Gastrocnemius medialis (tissue), 4 donors: ENCODE measurements around the gene ZNF791. TPM values are rescaled to one million over a fixed set of nuclear protein-coding genes. Genes with fewer than 3 reads are reported as not detected.
"Not testable (repeated sequence)": the region's sequence is repeated elsewhere in the genome, so short reads cannot be mapped to it uniquely, and the experiment has no call there.

Experiments
- ATAC-seq, 2 donors: fragments of 150-250 bp; one replicate each; pipeline ENCODE4 v1.9.1; 2016
- DNase-seq, 2 donors: peaks; one replicate each; pipeline ENCODE4 v3.0.0-alpha.2; 2019
- H3K27ac ChIP-seq, 4 donors: fragments of 200-600 bp; sonication (generic); 1 replicate in 1 of 4; 2 replicates in 3 of 4; pipeline ENCODE4 v1.5.1; 2016 to 2018; ENCODE audit warnings: mild to moderate bottlenecking in 2 of 4, moderate library complexity in 1 of 4
- H3K27me3 ChIP-seq, 3 donors: fragments of 200-600 bp; sonication (generic) in 2 of 3; 1 replicate in 1 of 3; 2 replicates in 2 of 3; pipeline versions ENCODE4 v1.5.1 to v1.6.0; 2016 to 2019; ENCODE audit warnings: mild to moderate bottlenecking in 1 of 3, moderate library complexity in 1 of 3
- H3K36me3 ChIP-seq, 2 donors: fragments of 200-600 bp; sonication (generic) in 1 of 2; one replicate each; pipeline ENCODE4 v1.5.1; 2017 to 2018
- H3K4me1 ChIP-seq, 2 donors: fragments of 200-600 bp; sonication (generic) in 1 of 2; one replicate each; pipeline ENCODE4 v1.5.1; 2016 to 2017; ENCODE audit warnings: mild to moderate bottlenecking in 2 of 2
- H3K4me3 ChIP-seq, 4 donors: fragments of 200-600 bp; sonication (generic) in 3 of 4; 1 replicate in 1 of 4; 2 replicates in 3 of 4; pipeline ENCODE4 v1.5.1; 2016 to 2019; ENCODE audit warnings: mild to moderate bottlenecking in 2 of 4
- H3K9me3 ChIP-seq, 3 donors: fragments of 200-600 bp; sonication (generic) in 2 of 3; 1 replicate in 1 of 3; 2 replicates in 2 of 3; pipeline ENCODE4 v1.5.1; 2016 to 2019
- CTCF ChIP-seq, 5 experiments: fragments of 450-650 bp in 3 of 5; fragments of 200-600 bp in 2 of 5; sonication (generic) in 2 of 5; IDR thresholded peaks in 4 of 5; conservative IDR thresholded peaks in 1 of 5; 1 replicate in 4 of 5; 2 replicates in 1 of 5; pipeline ENCODE4 v1.5.1; 2016 to 2019; ENCODE audit warnings: antibody characterized with exemption in 5 of 5, mild to moderate bottlenecking in 3 of 5, moderate library complexity in 3 of 5
- POLR2A ChIP-seq, 2 donors: fragments of 450-650 bp; IDR thresholded peaks; one replicate each; pipeline ENCODE4 v1.6.1; 2017; ENCODE audit warnings: antibody characterized with exemption in 2 of 2, mild to moderate bottlenecking in 2 of 2, moderate library complexity in 2 of 2
- in situ Hi-C, 4 donors: fragments of 200-750 bp; cut with MboI; loops; one replicate each; pipeline versions ENCODE4 v1.15.0 to v1.8.0; 2017; ENCODE audit warnings: low sequenced_read_pairs in 4 of 4
- intact Hi-C: fragments of 100-400 bp; cut with DNase I; formaldehyde crosslinking; loops from one replicate; pipeline ENCODE4 v1.15.1; 2023; ENCODE audit warnings: low total_unique reads
- total RNA-seq, 4 donors: library from RNA; depleted of rRNA; stranded (reverse); fragments of >200 nt; gene quantifications; one replicate each; pipeline versions ENCODE4 v1.1.0 to v1.2.3, GENCODE V29; 2016

Gene ZNF791
- total RNA-seq: 10 to 100 TPM in 1 of 4 donors, 1 to 10 TPM in 3; 7.6 to 10.9 (median 8.8) TPM

- Histone ChIP-seq H3K27me3 (no peaks in the 10 kb centered on the region), H3K4me3 (peak within 1 kb of the TSS; percentile 81 to 100 (median 91)), H3K4me1 (peaks cover 23 to 45% of the 10 kb centered on the region in 2 donors), H3K36me3 (peaks cover 0 to 27% of the 10 kb centered on the region in 2 donors), H3K9me3 (no peaks in the 10 kb centered on the region), H3K27ac (peak within 1 kb of the TSS; percentile 98 to 100 (median 99))
- in situ Hi-C loops: no loop called here
- ATAC-seq: peak; percentile 99 to 100
- intact Hi-C loops: loop anchor here (1.0 to 2.0 kb wide), 4 partner anchors 58 to 686 kb away; partner anchors contain the start of genes GET3, ZNF564 and ZNF700
- DNase-seq: peak; percentile 99
- TF ChIP-seq POLR2A (IDR thresholded peaks at IDR 0.05) (peak; percentile 90 to 95), CTCF (IDR thresholded peaks at IDR 0.05 in 4 of 5, conservative IDR thresholded peaks at IDR 0.05 in 1 of 5) (no peak)
These were observed at the start of gene ZNF791, which contains the start of gene ZNF490 for GRCh38 chr19:12610540-12611360. Gene ZNF791, plus strand, starts transcription at chr19:12610920. Its CDS starts 160 bp downstream, at chr19:12611080. Gene ZNF490, minus strand, starts transcription at chr19:12610813. Its CDS starts 133 bp downstream, at chr19:12610680.

GRCh38 chr19:12564016-12564664 is 46.6 kb upstream of the ZNF791 start:
- peak; percentile 73 to 89 (median 83) for TF ChIP-seq CTCF (IDR thresholded peaks at IDR 0.05 in 4 of 5, conservative IDR thresholded peaks at IDR 0.05 in 1 of 5)
- no peak for TF ChIP-seq POLR2A (IDR thresholded peaks at IDR 0.05)
- intact Hi-C loops: loop anchor here (1.0 kb wide), 1 partner anchor 108 kb away; no protein-coding TSS in a partner anchor
- H3K4me3 ChIP-seq: no peak overlapping the region
- no peaks in the 10 kb centered on the region for H3K36me3 ChIP-seq
- no peaks in the 10 kb centered on the region for H3K4me1 ChIP-seq
- no peaks in the 10 kb centered on the region for H3K9me3 ChIP-seq
- peak; percentile 55 to 73 for DNase-seq
- ATAC-seq: peak; percentile 89
- no peak overlapping the region for H3K27ac ChIP-seq
- no peaks in the 10 kb centered on the region for H3K27me3 ChIP-seq
- in situ Hi-C loops: loop anchor here in 1 of 4 donors (5.0 kb wide), 1 partner anchor 108 kb away; no protein-coding TSS in a partner anchor

DNA sequence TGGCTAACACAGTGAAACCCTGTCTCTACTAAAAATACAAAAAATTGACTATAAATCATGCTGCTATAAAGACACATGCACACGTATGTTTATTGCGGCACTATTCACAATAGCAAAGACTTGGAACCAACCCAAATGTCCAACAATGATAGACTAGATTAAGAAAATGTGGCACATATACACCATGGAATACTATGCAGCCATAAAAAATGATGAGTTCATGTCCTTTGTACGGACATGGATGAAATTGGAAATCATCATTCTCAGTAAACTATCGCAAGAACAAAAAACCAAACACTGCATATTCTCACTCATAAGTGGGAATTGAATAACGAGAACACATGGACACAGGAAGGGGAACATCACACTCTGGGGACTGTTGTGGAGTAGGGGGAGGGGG is 44.3 kb upstream of the ZNF791 start:
- H3K27me3 ChIP-seq, intact Hi-C loops, in situ Hi-C loops: not testable (repeated sequence)

DNA sequence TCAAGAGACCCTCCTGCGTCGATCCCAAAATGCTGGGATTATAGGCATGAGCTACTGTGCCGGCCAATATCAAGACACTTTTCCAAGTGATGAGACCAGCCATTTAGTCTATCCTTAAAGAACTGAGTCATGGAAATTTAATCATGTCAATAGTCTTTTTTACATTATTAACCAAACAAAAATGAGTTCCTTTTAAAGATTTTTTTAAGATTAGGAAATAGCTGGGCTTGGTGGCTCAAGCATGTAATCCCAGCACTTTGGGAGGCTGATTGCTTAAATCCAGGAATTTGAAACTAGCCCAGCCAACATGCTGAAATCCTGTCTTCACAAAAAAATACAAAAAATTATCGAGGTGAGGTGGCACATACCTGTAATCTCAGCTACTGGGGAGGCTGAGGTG is 42.8 kb upstream of the ZNF791 start:
- no peak for DNase-seq
- Histone ChIP-seq H3K36me3 (no peaks in the 10 kb centered on the region), H3K27ac (no peak overlapping the region), H3K4me1 (no peaks in the 10 kb centered on the region), H3K4me3 (no peak overlapping the region), H3K27me3 (no peaks in the 10 kb centered on the region), H3K9me3 (no peaks in the 10 kb centered on the region)
- in situ Hi-C loops (no loop called here), intact Hi-C loops (no loop called here)
- TF ChIP-seq POLR2A (IDR thresholded peaks at IDR 0.05) (no peak), CTCF (IDR thresholded peaks at IDR 0.05 in 4 of 5, conservative IDR thresholded peaks at IDR 0.05 in 1 of 5) (no peak)
- no peak for ATAC-seq

More for the DNA sequence above, 44.3 kb upstream of the ZNF791 start:
- H3K4me1 ChIP-seq, H3K36me3 ChIP-seq, H3K9me3 ChIP-seq, H3K27ac ChIP-seq, DNase-seq, ATAC-seq, H3K4me3 ChIP-seq: not testable (repeated sequence)

- Histone ChIP-seq H3K36me3 (peaks cover 0 to 12% of the 10 kb centered on the region in 2 donors), H3K9me3 (no peaks in the 10 kb centered on the region), H3K27ac (no peak overlapping the region), H3K4me3 (no peak overlapping the region), H3K27me3 (no peaks in the 10 kb centered on the region), H3K4me1 (no peaks in the 10 kb centered on the region)
- DNase-seq (no peak), ATAC-seq (no peak)
- intact Hi-C loops (no loop called here), in situ Hi-C loops (no loop called here)
- no peak for TF ChIP-seq CTCF (IDR thresholded peaks at IDR 0.05 in 4 of 5, conservative IDR thresholded peaks at IDR 0.05 in 1 of 5)
These were observed 36.7 kb upstream of the ZNF791 start for GRCh38 chr19:12574036-12574435.
